GM19438 (cell line): Measurements from ENCODE around the gene TM4SF4.

Experiments used
- ATAC-seq: cut with Tn5 transposase; IDR thresholded peaks from one replicate; pipeline ENCODE4 v1.9.1; 2021; ENCODE audit warnings: low read depth; ENCODE audit not compliant: unreplicated experiment

The TM4SF4 gene

GRCh38 chr3:149454746-149455145 is 19.8 kb upstream of the TM4SF4 start:
- no peak for ATAC-seq

GRCh38 chr3:149455366-149455765 is 19.1 kb upstream of the TM4SF4 start:
- no peak for ATAC-seq

GRCh38 chr3:149455989-149456388 is 18.5 kb upstream of the TM4SF4 start:
- ATAC-seq, result no peak

GRCh38 chr3:149459491-149460059 is 14.9 kb upstream of the TM4SF4 start:
- no peak for ATAC-seq

- ATAC-seq, result no peak
Observed at GRCh38 chr3:149460117-149460516, 14.4 kb upstream of the TM4SF4 start.

- ATAC-seq, result no peak
Observed at GRCh38 chr3:149462051-149462450, 12.4 kb upstream of the TM4SF4 start.

GRCh38 chr3:149462581-149463011 is 11.9 kb upstream of the TM4SF4 start:
- no peak for ATAC-seq

- no peak for ATAC-seq
Observed at GRCh38 chr3:149463921-149464320, 10.6 kb upstream of the TM4SF4 start.

GRCh38 chr3:149464542-149465328 is 9.8 kb upstream of the TM4SF4 start:
- no peak for ATAC-seq

GRCh38 chr3:149465351-149465883 is 9.1 kb upstream of the TM4SF4 start:
- no peak for ATAC-seq

GRCh38 chr3:149466192-149466591 is 8.3 kb upstream of the TM4SF4 start:
- ATAC-seq, result no peak

- ATAC-seq, result peak; percentile 74
Observed at GRCh38 chr3:149468504-149469212, 5.8 kb upstream of the TM4SF4 start.

GRCh38 chr3:149470381-149470780 is 4.1 kb upstream of the TM4SF4 start:
- ATAC-seq, result no peak

GRCh38 chr3:149472030-149472797 is 2.3 kb upstream of the TM4SF4 start:
- ATAC-seq, result no peak

- no peak for ATAC-seq
Observed at GRCh38 chr3:149473357-149474249, 894 bp upstream of the TM4SF4 start.

- no peak for ATAC-seq
Observed at GRCh38 chr3:149475451-149476060, 1.1 kb downstream of the TM4SF4 start.

GRCh38 chr3:149476225-149476624 is 1.7 kb downstream of the TM4SF4 start:
- ATAC-seq, result no peak

GRCh38 chr3:149479621-149480325 is 5.3 kb downstream of the TM4SF4 start:
- ATAC-seq, result no peak
